SU-DHL-6 (cell line): Measurements from ENCODE around the gene DCANP1.

Experiments used
- H2AFZ ChIP-seq: fragments of 200-600 bp; sonication (generic); 2 replicates; pipeline ENCODE4 v1.6.1; 2014; ENCODE audit warnings: low read depth, mild to moderate bottlenecking, moderate library complexity, mixed read lengths, antibody characterized with exemption, low read length; ENCODE audit not compliant: severe bottlenecking
- H3F3A ChIP-seq: fragments of 200-600 bp; shearing (Covaris generic); 2 replicates; pipeline ENCODE4 v1.6.0; 2016; ENCODE audit warnings: antibody characterized with exemption, mild to moderate bottlenecking; ENCODE audit not compliant: insufficient read depth
- H3K27ac ChIP-seq: fragments of 200-600 bp; sonication (generic); 2 replicates; pipeline ENCODE4 v1.5.1; 2016; ENCODE audit warnings: low read depth, mild to moderate bottlenecking, low read length, moderate library complexity, mixed read lengths
- H3K27me3 ChIP-seq: fragments of 200-600 bp; sonication (generic), shearing (Covaris generic); 2 replicates; pipeline ENCODE4 v1.6.0; 2014; ENCODE audit warnings: mild to moderate bottlenecking, low read length
- H3K36me3 ChIP-seq: fragments of 200-600 bp; sonication (generic); 2 replicates; pipeline ENCODE4 v1.6.1; 2014; ENCODE audit warnings: mild to moderate bottlenecking, low read length, mixed read lengths
- H3K4me2 ChIP-seq: fragments of 300-600, 200-600 bp; shearing (Covaris generic), sonication (generic); 2 replicates; pipeline ENCODE4 v1.6.0; 2014; ENCODE audit warnings: low read length, low read depth, mild to moderate bottlenecking; ENCODE audit not compliant: poor library complexity, severe bottlenecking
- H3K4me3 ChIP-seq: fragments of 200-600 bp; sonication (generic); 2 replicates; pipeline ENCODE4 v1.5.1; 2014; ENCODE audit warnings: antibody characterized with exemption, low read length, mild to moderate bottlenecking, mixed read lengths; ENCODE audit not compliant: insufficient read depth, poor library complexity, severe bottlenecking
- H3K79me2 ChIP-seq: fragments of 200-600 bp; sonication (generic); 2 replicates; pipeline ENCODE4 v1.6.1; 2014; ENCODE audit warnings: mild to moderate bottlenecking, low read length, moderate library complexity; ENCODE audit not compliant: insufficient read depth
- H3K9ac ChIP-seq: fragments of 200-600 bp; sonication (generic); 2 replicates; pipeline ENCODE4 v1.7.0; 2014; ENCODE audit warnings: mild to moderate bottlenecking, low read length
- H3K9me2 ChIP-seq: fragments of 200-600 bp; sonication (generic); replicated peaks from 2 replicates; pipeline ENCODE4 v1.6.1; 2014; ENCODE audit warnings: low read length; ENCODE audit not compliant: insufficient read depth
- H3K9me3 ChIP-seq: fragments of 200-600 bp; sonication (generic); 2 replicates; pipeline ENCODE4 v1.6.1; 2014; ENCODE audit warnings: low read length, mixed read lengths; ENCODE audit not compliant: insufficient read depth
- H4K20me1 ChIP-seq: fragments of 200-600 bp; sonication (generic); 2 replicates; pipeline ENCODE4 v1.6.1; 2014; ENCODE audit warnings: low read depth, mild to moderate bottlenecking, antibody characterized with exemption, low read length, moderate library complexity, mixed read lengths
- EZH2phosphoT487 ChIP-seq: fragments of 200-600 bp; sonication (generic), shearing (Covaris generic); conservative IDR thresholded peaks from 2 replicates; pipeline ENCODE4 v1.6.1; 2018; ENCODE audit warnings: mild to moderate bottlenecking, antibody characterized with exemption, low read length, moderate library complexity, mixed read lengths
- TF ChIP-seq, protein P1 (sequence below): fragments of 200-600 bp; sonication (generic); IDR thresholded peaks from one replicate; pipeline ENCODE4 v1.5.1; 2017; ENCODE audit warnings: antibody characterized with exemption, mild to moderate bottlenecking, low read length, moderate library complexity; ENCODE audit not compliant: insufficient read depth, poor library complexity, severe bottlenecking

DCANP1 gene

DNA sequence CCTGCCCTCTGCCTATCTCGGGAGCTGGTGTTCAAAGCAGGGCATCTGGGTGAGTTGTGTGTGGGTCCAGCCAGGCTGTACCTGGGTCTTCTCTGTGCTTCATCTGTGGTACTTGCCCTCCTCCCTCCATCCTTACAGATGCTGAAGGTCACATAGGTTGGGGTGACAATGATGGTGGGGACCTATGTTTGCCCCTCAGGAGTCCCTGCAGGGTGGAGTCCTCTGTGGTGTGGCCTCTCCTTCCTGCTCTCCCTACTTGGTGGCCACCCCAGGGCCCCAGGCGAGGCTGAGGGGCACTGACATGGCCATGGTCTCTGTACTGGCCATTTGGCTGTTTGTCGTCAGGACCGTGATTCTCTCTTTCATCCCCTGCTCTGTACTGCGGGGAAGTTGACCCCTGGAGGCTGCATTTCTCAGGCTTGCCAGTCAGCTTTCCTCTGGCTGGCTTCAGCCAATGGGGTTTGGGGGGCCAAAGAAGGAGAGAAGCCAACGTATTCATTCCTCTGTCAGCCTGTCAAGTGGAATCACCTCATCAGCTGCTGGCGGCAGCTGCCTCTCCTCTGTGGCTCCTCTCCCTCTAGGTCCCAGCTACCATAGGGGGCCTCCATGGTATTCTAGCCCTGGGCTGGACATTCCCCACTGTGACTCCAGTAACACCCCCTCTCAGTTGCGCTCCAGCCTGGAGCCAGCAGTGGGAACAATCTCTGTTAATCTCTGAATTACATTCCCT lies 4.6 kb downstream of the DCANP1 start:
- no peaks in the 10 kb centered on the region for H3K79me2 ChIP-seq
- no peaks in the 10 kb centered on the region for H3K9me3 ChIP-seq
- H2AFZ ChIP-seq: no peak overlapping the region
- H3K4me3 ChIP-seq: no peak overlapping the region
- no peaks in the 10 kb centered on the region for H4K20me1 ChIP-seq
- H3K9ac ChIP-seq: no peak overlapping the region
- H3K27me3 ChIP-seq: no peaks in the 10 kb centered on the region
- no peak for TF ChIP-seq EZH2phosphoT487
- TF ChIP-seq, protein P1, sequence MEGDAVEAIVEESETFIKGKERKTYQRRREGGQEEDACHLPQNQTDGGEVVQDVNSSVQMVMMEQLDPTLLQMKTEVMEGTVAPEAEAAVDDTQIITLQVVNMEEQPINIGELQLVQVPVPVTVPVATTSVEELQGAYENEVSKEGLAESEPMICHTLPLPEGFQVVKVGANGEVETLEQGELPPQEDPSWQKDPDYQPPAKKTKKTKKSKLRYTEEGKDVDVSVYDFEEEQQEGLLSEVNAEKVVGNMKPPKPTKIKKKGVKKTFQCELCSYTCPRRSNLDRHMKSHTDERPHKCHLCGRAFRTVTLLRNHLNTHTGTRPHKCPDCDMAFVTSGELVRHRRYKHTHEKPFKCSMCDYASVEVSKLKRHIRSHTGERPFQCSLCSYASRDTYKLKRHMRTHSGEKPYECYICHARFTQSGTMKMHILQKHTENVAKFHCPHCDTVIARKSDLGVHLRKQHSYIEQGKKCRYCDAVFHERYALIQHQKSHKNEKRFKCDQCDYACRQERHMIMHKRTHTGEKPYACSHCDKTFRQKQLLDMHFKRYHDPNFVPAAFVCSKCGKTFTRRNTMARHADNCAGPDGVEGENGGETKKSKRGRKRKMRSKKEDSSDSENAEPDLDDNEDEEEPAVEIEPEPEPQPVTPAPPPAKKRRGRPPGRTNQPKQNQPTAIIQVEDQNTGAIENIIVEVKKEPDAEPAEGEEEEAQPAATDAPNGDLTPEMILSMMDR: no peak
- H3F3A ChIP-seq: no peaks in the 10 kb centered on the region
- H3K9me2 ChIP-seq: no peaks in the 10 kb centered on the region
- no peak overlapping the region for H3K27ac ChIP-seq
- no peaks in the 10 kb centered on the region for H3K36me3 ChIP-seq
- H3K4me2 ChIP-seq: no peak overlapping the region

DNA sequence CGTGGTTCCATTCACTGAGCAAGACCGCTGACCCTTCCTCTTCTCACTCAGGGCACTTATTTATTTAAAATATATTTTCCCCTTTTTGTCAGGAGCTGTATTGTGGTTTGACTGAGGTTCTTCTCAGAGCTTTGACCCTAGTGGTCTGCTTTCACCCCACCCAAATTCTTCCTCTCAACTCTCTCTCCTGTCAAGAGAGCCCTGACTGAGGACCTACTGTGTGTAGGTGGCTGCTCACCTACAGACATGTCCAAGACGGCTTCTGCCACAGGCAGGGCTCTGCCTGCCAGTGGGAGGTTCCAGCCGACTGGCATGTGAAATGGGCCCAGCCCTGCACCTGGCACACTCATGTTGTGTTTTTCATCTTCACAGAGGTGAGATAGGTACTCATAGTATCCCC lies 5.2 kb downstream of the DCANP1 start:
- H3K27ac ChIP-seq: no peak overlapping the region
- no peaks in the 10 kb centered on the region for H3F3A ChIP-seq
- H2AFZ ChIP-seq: no peak overlapping the region
- no peak overlapping the region for H3K4me2 ChIP-seq
- H3K9me2 ChIP-seq: no peaks in the 10 kb centered on the region
- no peak overlapping the region for H3K9ac ChIP-seq
- H3K79me2 ChIP-seq: no peaks in the 10 kb centered on the region
- no peak overlapping the region for H3K4me3 ChIP-seq
- no peaks in the 10 kb centered on the region for H3K36me3 ChIP-seq
- no peaks in the 10 kb centered on the region for H3K27me3 ChIP-seq
- H4K20me1 ChIP-seq: no peaks in the 10 kb centered on the region
- TF ChIP-seq, protein P1: no peak
- TF ChIP-seq EZH2phosphoT487: no peak
- H3K9me3 ChIP-seq: no peaks in the 10 kb centered on the region

DNA sequence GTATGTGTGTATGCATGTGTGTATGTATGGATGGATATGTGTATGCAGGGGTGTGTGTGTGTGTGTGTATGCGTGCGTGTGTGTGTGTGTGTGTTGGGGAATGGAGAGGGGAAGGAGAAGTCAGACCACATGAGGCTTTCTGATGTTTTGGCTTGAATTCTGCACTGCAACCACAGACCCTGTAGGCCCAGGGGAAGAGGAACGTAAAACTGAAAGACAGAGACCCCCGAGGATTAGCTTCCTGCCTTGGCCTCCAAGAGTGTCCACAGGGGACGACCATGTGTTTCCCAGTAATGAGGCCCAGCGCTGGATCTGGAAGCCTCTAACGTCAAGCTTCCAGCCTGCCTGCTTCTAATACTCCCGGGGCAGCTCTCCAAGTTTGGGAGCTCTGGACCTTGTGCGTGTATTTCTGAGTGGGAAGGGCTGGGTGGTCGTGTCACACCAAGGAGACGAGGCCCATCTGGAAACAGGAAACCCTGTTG lies 5.8 kb downstream of the DCANP1 start:
- Histone ChIP-seq H3K9me3 (no peaks in the 10 kb centered on the region), H2AFZ (no peak overlapping the region), H3K36me3 (no peaks in the 10 kb centered on the region), H3F3A (no peaks in the 10 kb centered on the region), H3K9me2 (no peaks in the 10 kb centered on the region), H3K9ac (no peak overlapping the region), H3K27me3 (no peaks in the 10 kb centered on the region), H3K4me3 (no peak overlapping the region), H3K4me2 (no peak overlapping the region), H3K27ac (no peak overlapping the region), H4K20me1 (no peaks in the 10 kb centered on the region), H3K79me2 (no peaks in the 10 kb centered on the region)
- TF ChIP-seq, protein P1: no peak
- no peak for TF ChIP-seq EZH2phosphoT487
